HEK293 (cell line): ENCODE results near the gene IRF2.

Experiments
- CTCF ChIA-PET: fragments of 350-600 bp; formaldehyde crosslinking; extraction: SDS; loops from one replicate; lab custom pipeline; 2021; ENCODE audit warnings: antibody characterized with exemption; lab: Yijun Ruan, JAX
- POLR2A ChIA-PET: fragments of 300-600 bp; formaldehyde crosslinking; extraction: SDS; loops from one replicate; lab custom pipeline; 2020; ENCODE audit warnings: antibody characterized with exemption, inconsistent platforms; lab: Yijun Ruan, JAX
- H3K27ac ChIP-seq: fragments of 200-500 bp; sonication (Bioruptor generic); 2 replicates; pipeline ENCODE4 v1.5.1; 2014; ENCODE audit warnings: low read depth, low read length, control low read depth, inconsistent platforms; ENCODE audit errors: extremely low read depth
- H3K36me3 ChIP-seq, 2 experiments: fragments of 200-500 bp in 1 of 2; sonication (Bioruptor generic) in 1 of 2; 1 replicate in 1 of 2; 2 replicates in 1 of 2; pipeline ENCODE4 v1.5.1; 2014 to 2017; ENCODE audit warnings: inconsistent platforms in 2 of 2, low read length in 2 of 2; ENCODE audit not compliant: control insufficient read depth in 2 of 2, insufficient read depth in 1 of 2
- H3K4me1 ChIP-seq: fragments of 200-500 bp; sonication (Bioruptor generic); 2 replicates; pipeline ENCODE4 v1.5.1; 2014; ENCODE audit warnings: mild to moderate bottlenecking, low read length, inconsistent platforms; ENCODE audit not compliant: control insufficient read depth, insufficient read depth
- H3K4me3 ChIP-seq: 2 replicates; pipeline ENCODE4 v1.5.1; 2011; ENCODE audit warnings: low read depth, mild to moderate bottlenecking, control low read depth, low read length, moderate library complexity
- H3K9me3 ChIP-seq: fragments of 200-500 bp; sonication (Bioruptor generic); 2 replicates; pipeline ENCODE4 v1.5.1; 2014; ENCODE audit warnings: low read depth, low read length, inconsistent platforms; ENCODE audit not compliant: control insufficient read depth, insufficient read depth
- BCL11A ChIP-seq: fragments of 450-650 bp; formaldehyde crosslinking; IDR thresholded peaks from 2 replicates; pipeline ENCODE4 v1.5.1; 2016; ENCODE audit warnings: low read depth, missing biosample characterization, missing genetic modification characterization
- INSM2 ChIP-seq: fragments of 450-650 bp; formaldehyde crosslinking; IDR thresholded peaks from 2 replicates; pipeline ENCODE4 v1.5.1; 2016; ENCODE audit warnings: missing biosample characterization, missing genetic modification characterization
- PRDM10 ChIP-seq: fragments of 450-650 bp; formaldehyde crosslinking; IDR thresholded peaks from 2 replicates; pipeline ENCODE4 v1.5.1; 2016; ENCODE audit warnings: missing biosample characterization, missing genetic modification characterization
- RBAK ChIP-seq: fragments of 450-650 bp; formaldehyde crosslinking; IDR thresholded peaks from 2 replicates; pipeline ENCODE4 v1.5.1; 2016; ENCODE audit warnings: missing biosample characterization, missing genetic modification characterization
- WT1 ChIP-seq: fragments of 450-650 bp; formaldehyde crosslinking; IDR thresholded peaks from 2 replicates; pipeline ENCODE4 v1.5.1; 2016; ENCODE audit warnings: missing biosample characterization, missing genetic modification characterization
- ZBTB20 ChIP-seq: fragments of 450-650 bp; formaldehyde crosslinking; IDR thresholded peaks from 2 replicates; pipeline ENCODE4 v1.5.1; 2016; ENCODE audit warnings: missing biosample characterization, missing genetic modification characterization
- ZBTB49 ChIP-seq: fragments of 450-650 bp; formaldehyde crosslinking; IDR thresholded peaks from 2 replicates; pipeline ENCODE4 v1.5.1; 2016; ENCODE audit warnings: missing biosample characterization, missing genetic modification characterization, low read depth
- ZBTB8A ChIP-seq: fragments of 450-650 bp; formaldehyde crosslinking; IDR thresholded peaks from 2 replicates; pipeline ENCODE4 v1.5.1; 2016; ENCODE audit warnings: missing biosample characterization, missing genetic modification characterization
- ZNF114 ChIP-seq: fragments of 450-650 bp; formaldehyde crosslinking; IDR thresholded peaks from 2 replicates; pipeline ENCODE4 v1.5.0; 2017; ENCODE audit warnings: missing biosample characterization, missing genetic modification characterization
- ZNF155 ChIP-seq: fragments of 450-650 bp; formaldehyde crosslinking; IDR thresholded peaks from 2 replicates; pipeline ENCODE4 v1.5.1; 2016; ENCODE audit warnings: missing biosample characterization, missing genetic modification characterization
- ZNF324 ChIP-seq: fragments of 450-650 bp; formaldehyde crosslinking; IDR thresholded peaks from 2 replicates; pipeline ENCODE4 v1.5.1; 2016; ENCODE audit warnings: missing biosample characterization, missing genetic modification characterization
- ZNF335 ChIP-seq: fragments of 450-650 bp; formaldehyde crosslinking; conservative IDR thresholded peaks from 2 replicates; pipeline ENCODE4 v1.5.1; 2016; ENCODE audit warnings: missing biosample characterization, missing genetic modification characterization
- ZNF341 ChIP-seq: fragments of 450-650 bp; formaldehyde crosslinking; IDR thresholded peaks from 2 replicates; pipeline ENCODE4; 2016; ENCODE audit warnings: low read depth, missing biosample characterization, missing genetic modification characterization
- ZNF398 ChIP-seq: fragments of 450-650 bp; formaldehyde crosslinking; IDR thresholded peaks from 2 replicates; pipeline ENCODE4 v1.5.1; 2017; ENCODE audit warnings: missing biosample characterization, missing genetic modification characterization
- ZNF433 ChIP-seq: fragments of 450-650 bp; formaldehyde crosslinking; IDR thresholded peaks from 2 replicates; pipeline ENCODE4 v1.5.1; 2016; ENCODE audit warnings: missing biosample characterization, missing genetic modification characterization, low read depth
- ZNF501 ChIP-seq: fragments of 450-650 bp; formaldehyde crosslinking; IDR thresholded peaks from 2 replicates; pipeline ENCODE4 v1.5.1; 2016; ENCODE audit warnings: missing biosample characterization, missing genetic modification characterization
- ZNF513 ChIP-seq: fragments of 450-650 bp; IDR thresholded peaks from 2 replicates; pipeline ENCODE4 v1.5.1; 2018; ENCODE audit warnings: missing biosample characterization, missing genetic modification characterization
- ZNF555 ChIP-seq: fragments of 450-650 bp; formaldehyde crosslinking; conservative IDR thresholded peaks from 2 replicates; pipeline ENCODE4 v1.5.1; 2017; ENCODE audit warnings: missing biosample characterization, mild to moderate bottlenecking, missing genetic modification characterization, inconsistent platforms
- ZNF561 ChIP-seq: fragments of 450-650 bp; IDR thresholded peaks from 2 replicates; pipeline ENCODE4 v1.5.1; 2018; ENCODE audit warnings: missing biosample characterization, missing genetic modification characterization, borderline replicate concordance
- ZNF629 ChIP-seq: fragments of 450-650 bp; formaldehyde crosslinking; IDR thresholded peaks from 2 replicates; pipeline ENCODE4 v1.5.1; 2017; ENCODE audit warnings: missing biosample characterization, missing genetic modification characterization
- ZNF777 ChIP-seq: fragments of 450-650 bp; formaldehyde crosslinking; IDR thresholded peaks from 2 replicates; pipeline ENCODE4 v1.5.1; 2017; ENCODE audit warnings: missing biosample characterization, missing genetic modification characterization, borderline replicate concordance
- ZXDB ChIP-seq: fragments of 450-650 bp; formaldehyde crosslinking; IDR thresholded peaks from 2 replicates; pipeline ENCODE4 v1.5.1; 2016; ENCODE audit warnings: missing biosample characterization, missing genetic modification characterization

The IRF2 gene

GRCh38 chr4:184473499-184474262 lies 669 bp downstream of the IRF2 start (continued):
- TF ChIP-seq ZNF513 (tag by site-specific recombination) (peak; percentile 82), ZNF324 (tag by site-specific recombination) (no peak), ZNF155 (tag by site-specific recombination) (no peak), RBAK (tag by site-specific recombination) (no peak), ZBTB20 (peak; percentile 18; the same call in 1 of the 2 replicates), ZBTB49 (tag by site-specific recombination) (no peak), ZNF561 (tag by site-specific recombination) (no peak), INSM2 (tag by site-specific recombination) (no peak)

GRCh38 chr4:184472614-184473498 lies 1.5 kb downstream of the IRF2 start:
- Histone ChIP-seq H3K4me3 (peak overlapping the region; percentile 81), H3K36me3 (no peaks in the 10 kb centered on the region), H3K4me1 (peaks cover 9% of the 10 kb centered on the region; the same call in 1 of the 2 replicates), H3K9me3 (no peaks in the 10 kb centered on the region), H3K27ac (peak overlapping the region; percentile 76)
- POLR2A ChIA-PET, result interaction anchor here (0.9 kb wide), 1 partner anchor 176 kb away, joined by 3 read pairs; the partner anchor contains the start of genes CASP3 and PRIMPOL
- CTCF ChIA-PET, result no interaction called here
- peak; percentile 50; the same call in 1 of the 2 replicates for TF ChIP-seq ZNF501 (tag by site-specific recombination)
- no peak for TF ChIP-seq ZNF555
- TF ChIP-seq ZNF433 (tag by site-specific recombination), result no peak
- peak; percentile 93 for TF ChIP-seq PRDM10 (tag by site-specific recombination)
- peak; percentile 52 for TF ChIP-seq ZNF398 (tag by site-specific recombination)
- peak; percentile 34; the same call in 1 of the 2 replicates for TF ChIP-seq ZNF629 (tag by site-specific recombination)
- TF ChIP-seq ZNF561 (tag by site-specific recombination), result peak; percentile 28; the same call in 1 of the 2 replicates
- TF ChIP-seq WT1, result peak; percentile 22; the same call in 1 of the 2 replicates
- peak; percentile 88 for TF ChIP-seq ZBTB8A (tag by site-specific recombination)
- TF ChIP-seq ZNF114 (tag by site-specific recombination), result no peak
- 0 out of 2 replicates have a peak, but pooled peaks have one; percentile 21 for TF ChIP-seq ZXDB
- 0 out of 2 replicates have a peak, but pooled peaks have one; percentile 39 for TF ChIP-seq BCL11A (tag by site-specific recombination)
- TF ChIP-seq ZNF335 (tag by site-specific recombination), result peak; percentile 66
- no peak for TF ChIP-seq ZNF777 (tag by site-specific recombination)
- TF ChIP-seq ZNF341, result peak; percentile 45; the same call in 1 of the 2 replicates
